ENCODE measurements around the gene ALG12.

Gene ALG12

GRCh38 chr22:49893025-49893424, 25.2 kb downstream of the ALG12 start:
- peaks cover 93% of the 10 kb centered on the region for H3K9me3 Mint-ChIP-seq
- no peak for DNase-seq
- H3K36me3 Mint-ChIP-seq (ENCODE audit: low read depth), result peaks cover 98% of the 10 kb centered on the region
- H3K4me3 Mint-ChIP-seq, result no peak overlapping the region
- no peak overlapping the region for H3K27ac Mint-ChIP-seq
- no peak for TF ChIP-seq CTCF (IDR thresholded peaks at IDR 0.05)
- H3K27me3 Mint-ChIP-seq (ENCODE audit: low read depth, poor library complexity), result peaks cover 4% of the 10 kb centered on the region
- H3K4me1 Mint-ChIP-seq, result peaks cover 1% of the 10 kb centered on the region

- H3K36me3 Mint-ChIP-seq (ENCODE audit: low read depth), result peaks cover 98% of the 10 kb centered on the region
These were observed 25.9 kb downstream of the ALG12 start for GRCh38 chr22:49892226-49892899.

GRCh38 chr22:49889071-49889470, 29.2 kb downstream of the ALG12 start:
- peaks cover 100% of the 10 kb centered on the region for H3K9me3 Mint-ChIP-seq
- H3K4me3 Mint-ChIP-seq, result no peak overlapping the region
- no peak overlapping the region for H3K27ac Mint-ChIP-seq
- H3K36me3 Mint-ChIP-seq (ENCODE audit: low read depth), result peaks cover 100% of the 10 kb centered on the region
- H3K4me1 Mint-ChIP-seq, result peaks cover 12% of the 10 kb centered on the region
- H3K27me3 Mint-ChIP-seq (ENCODE audit: low read depth, poor library complexity), result peaks cover 7% of the 10 kb centered on the region
- no peak for DNase-seq
- TF ChIP-seq CTCF (IDR thresholded peaks at IDR 0.05), result no peak

More at GRCh38 chr22:49892226-49892899, 25.9 kb downstream of the ALG12 start:
- no peak overlapping the region for H3K4me3 Mint-ChIP-seq
- peaks cover 6% of the 10 kb centered on the region for H3K4me1 Mint-ChIP-seq
- DNase-seq, result no peak
- H3K9me3 Mint-ChIP-seq, result peaks cover 95% of the 10 kb centered on the region
- H3K27ac Mint-ChIP-seq, result no peak overlapping the region
- peaks cover 4% of the 10 kb centered on the region for H3K27me3 Mint-ChIP-seq (ENCODE audit: low read depth, poor library complexity)
- no peak for TF ChIP-seq CTCF (IDR thresholded peaks at IDR 0.05)

- Mint-ChIP-seq H3K27ac (no peak overlapping the region), H3K27me3 (ENCODE audit: low read depth, poor library complexity) (peaks cover 7% of the 10 kb centered on the region), H3K9me3 (peaks cover 100% of the 10 kb centered on the region), H3K4me1 (peaks cover 12% of the 10 kb centered on the region), H3K36me3 (ENCODE audit: low read depth) (peaks cover 100% of the 10 kb centered on the region), H3K4me3 (no peak overlapping the region)
- no peak for DNase-seq
- TF ChIP-seq CTCF (IDR thresholded peaks at IDR 0.05), result no peak
These were observed 30.5 kb downstream of the ALG12 start for GRCh38 chr22:49887702-49888101.

GRCh38 chr22:49887064-49887451, 31.2 kb downstream of the ALG12 start:
- no peak for TF ChIP-seq CTCF (IDR thresholded peaks at IDR 0.05)
- H3K27me3 Mint-ChIP-seq (ENCODE audit: low read depth, poor library complexity), result peaks cover 7% of the 10 kb centered on the region
- H3K4me3 Mint-ChIP-seq, result peak overlapping the region; percentile 21
- no peak overlapping the region for H3K27ac Mint-ChIP-seq
- DNase-seq, result no peak
- H3K36me3 Mint-ChIP-seq (ENCODE audit: low read depth), result peaks cover 100% of the 10 kb centered on the region
- H3K9me3 Mint-ChIP-seq, result peaks cover 100% of the 10 kb centered on the region
- H3K4me1 Mint-ChIP-seq, result peaks cover 12% of the 10 kb centered on the region
